ENCODE measurements around the gene METTL15.
"Not testable (repeated sequence)": the region's sequence is repeated elsewhere in the genome, so short reads cannot be mapped to it uniquely, and the experiment has no call there.

The METTL15 gene

GRCh38 chr11:28107750-28108618 is at the start of gene METTL15, which contains the start of gene KIF18A:
Gene METTL15 (plus strand): TSS chr11:28108388. CDS start chr11:28113335, 4,947 bp downstream.
Gene KIF18A (minus strand): TSS chr11:28108156. CDS start chr11:28097947, 10,209 bp downstream.
- DNase-seq (ENCODE audit: low read depth in 2 of 2, low spot score in 1 of 2): peak; percentile 97 to 98

GRCh38 chr11:28071305-28071704 is 36.9 kb upstream of the METTL15 start:
- no peak for DNase-seq (ENCODE audit: low read depth in 2 of 2, low spot score in 1 of 2)

GRCh38 chr11:28072321-28072720 is 35.9 kb upstream of the METTL15 start:
- no peak for DNase-seq (ENCODE audit: low read depth in 2 of 2, low spot score in 1 of 2)

- no peak for DNase-seq (ENCODE audit: low read depth in 2 of 2, low spot score in 1 of 2)
Observed at GRCh38 chr11:28077521-28077920, 30.7 kb upstream of the METTL15 start.

GRCh38 chr11:28083118-28083517 is 25.1 kb upstream of the METTL15 start:
- no peak for DNase-seq (ENCODE audit: low read depth in 2 of 2, low spot score in 1 of 2)

- DNase-seq (ENCODE audit: low read depth in 2 of 2, low spot score in 1 of 2): no peak
Observed at GRCh38 chr11:28086569-28086968, 21.6 kb upstream of the METTL15 start.

- not testable (repeated sequence) for DNase-seq (ENCODE audit: low read depth in 2 of 2, low spot score in 1 of 2)
Observed at GRCh38 chr11:28087192-28087591, 21.0 kb upstream of the METTL15 start.

GRCh38 chr11:28087693-28088092 is 20.5 kb upstream of the METTL15 start:
- DNase-seq (ENCODE audit: low read depth in 2 of 2, low spot score in 1 of 2): not testable (repeated sequence)

GRCh38 chr11:28089378-28089777 is 18.8 kb upstream of the METTL15 start:
- DNase-seq (ENCODE audit: low read depth in 2 of 2, low spot score in 1 of 2): no peak

- DNase-seq (ENCODE audit: low read depth in 2 of 2, low spot score in 1 of 2): no peak
Observed at GRCh38 chr11:28090052-28090749, 18.0 kb upstream of the METTL15 start.

- no peak for DNase-seq (ENCODE audit: low read depth in 2 of 2, low spot score in 1 of 2)
Observed at GRCh38 chr11:28092786-28093185, 15.4 kb upstream of the METTL15 start.

GRCh38 chr11:28098257-28098656 is 9.9 kb upstream of the METTL15 start:
- no peak for DNase-seq (ENCODE audit: low read depth in 2 of 2, low spot score in 1 of 2)

GRCh38 chr11:28099715-28100114 is 8.5 kb upstream of the METTL15 start:
- no peak for DNase-seq (ENCODE audit: low read depth in 2 of 2, low spot score in 1 of 2)

- no peak for DNase-seq (ENCODE audit: low read depth in 2 of 2, low spot score in 1 of 2)
Observed at GRCh38 chr11:28100665-28101064, 7.5 kb upstream of the METTL15 start.

GRCh38 chr11:28102300-28102699 is 5.9 kb upstream of the METTL15 start:
- not testable (repeated sequence) for DNase-seq (ENCODE audit: low read depth in 2 of 2, low spot score in 1 of 2)

- DNase-seq (ENCODE audit: low read depth in 2 of 2, low spot score in 1 of 2): no peak
Observed at GRCh38 chr11:28104425-28104824, 3.8 kb upstream of the METTL15 start.

GRCh38 chr11:28104984-28105383 is 3.2 kb upstream of the METTL15 start:
- no peak for DNase-seq (ENCODE audit: low read depth in 2 of 2, low spot score in 1 of 2)

- DNase-seq (ENCODE audit: low read depth in 2 of 2, low spot score in 1 of 2): no peak
Observed at GRCh38 chr11:28105869-28106268, 2.3 kb upstream of the METTL15 start.

- no peak for DNase-seq (ENCODE audit: low read depth in 2 of 2, low spot score in 1 of 2)
Observed at GRCh38 chr11:28106353-28107043, 1.7 kb upstream of the METTL15 start.

GRCh38 chr11:28107191-28107749 is 918 bp upstream of the METTL15 start:
- DNase-seq (ENCODE audit: low read depth in 2 of 2, low spot score in 1 of 2): no peak

GRCh38 chr11:28108958-28109357 is 770 bp downstream of the METTL15 start:
- no peak for DNase-seq (ENCODE audit: low read depth in 2 of 2, low spot score in 1 of 2)

Data from stimulated activated CD8-positive, alpha-beta memory T cell treated with anti-CD3 and anti-CD28 coated beads, Interleukin-4, amount 100 ng/mL, for 1 hour (primary cell).